Measurements from ENCODE around the gene TMEM151B. TPM values are rescaled to one million over a fixed set of nuclear protein-coding genes. Genes with fewer than 3 reads are reported as not detected.

TMEM151B gene
- total RNA-seq, 1 experiment from 2014 or later = not detected

- BruUV-seq (replicated peaks) = no TSS peak
- intact Hi-C loops (cut with micrococcal nuclease) = loop anchor here (5.0 kb wide), 1 partner anchor 37 kb away; no protein-coding TSS in a partner anchor
- no peak for TF ChIP-seq CTCF (conservative IDR thresholded peaks at IDR 0.05; ENCODE audit: low read depth, low read length)
- no peak for TF ChIP-seq EZH2 (IDR thresholded peaks at IDR 0.05; ENCODE audit: low read length, unreplicated experiment)
- TF ChIP-seq EZH2phosphoT487 (IDR thresholded peaks at IDR 0.05; ENCODE audit: borderline replicate concordance, low read length) = no peak
- Histone ChIP-seq H2AFZ (ENCODE audit: low read length) (no peak overlapping the region), H3K9me2 (replicated peaks; ENCODE audit: low read length) (no peaks in the 10 kb centered on the region), H3F3A (ENCODE audit: low read length, unreplicated experiment) (no peaks in the 10 kb centered on the region), H3K36me3 (ENCODE audit: low read depth, low read length) (no peaks in the 10 kb centered on the region), H3K79me2 (ENCODE audit: low read length) (peaks cover 24% of the 10 kb centered on the region), H3K4me3 (ENCODE audit: low read length) (no peak overlapping the region; the same call in 1 of the 2 replicates), H3K4me1 (ENCODE audit: insufficient read depth, low read length) (peaks cover 23% of the 10 kb centered on the region), H4K20me1 (ENCODE audit: low read length) (no peaks in the 10 kb centered on the region), H3K9me3 (ENCODE audit: low read length) (no peaks in the 10 kb centered on the region), H3K9ac (ENCODE audit: low read length) (no peak overlapping the region), H3K27me3 (ENCODE audit: low read length) (peaks cover 14% of the 10 kb centered on the region), H3K4me2 (ENCODE audit: low read length) (no peak overlapping the region), H3K27ac (ENCODE audit: low read length) (no peak overlapping the region)
- ATAC-seq (no peak), DNase-seq (no peak)
- POLR2A ChIA-PET (ENCODE audit: unreplicated experiment) = no interaction called here
- CTCF ChIA-PET = no interaction called here
Observed at GRCh38 chr6:44265722-44266233, 4.5 kb upstream of the TMEM151B start.

GRCh38 chr6:44266347-44266746 is 3.9 kb upstream of the TMEM151B start:
- H3K79me2 ChIP-seq (ENCODE audit: low read length) = peaks cover 24% of the 10 kb centered on the region
- no peak overlapping the region for H3K4me3 ChIP-seq (ENCODE audit: low read length)
- no peaks in the 10 kb centered on the region for H3K9me3 ChIP-seq (ENCODE audit: low read length)
- no peak for ATAC-seq
- no peak for DNase-seq
- H3K4me2 ChIP-seq (ENCODE audit: low read length) = no peak overlapping the region
- no peaks in the 10 kb centered on the region for H3K9me2 ChIP-seq (replicated peaks; ENCODE audit: low read length)
- no peak overlapping the region for H2AFZ ChIP-seq (ENCODE audit: low read length)
- H3F3A ChIP-seq (ENCODE audit: low read length, unreplicated experiment) = no peaks in the 10 kb centered on the region
- CTCF ChIA-PET = interaction anchor here (0.6 kb wide), 1 partner anchor 187 kb away, joined by 3 read pairs; no protein-coding TSS in a partner anchor
- H3K27me3 ChIP-seq (ENCODE audit: low read length) = peaks cover 19% of the 10 kb centered on the region
- peaks cover 23% of the 10 kb centered on the region for H3K4me1 ChIP-seq (ENCODE audit: insufficient read depth, low read length)
- intact Hi-C loops (cut with micrococcal nuclease) = loop anchor here (5.0 kb wide), 1 partner anchor 36 kb away; no protein-coding TSS in a partner anchor
- H4K20me1 ChIP-seq (ENCODE audit: low read length) = no peaks in the 10 kb centered on the region
- TF ChIP-seq EZH2phosphoT487 (IDR thresholded peaks at IDR 0.05; ENCODE audit: borderline replicate concordance, low read length) (no peak), EZH2 (IDR thresholded peaks at IDR 0.05; ENCODE audit: low read length, unreplicated experiment) (no peak), CTCF (conservative IDR thresholded peaks at IDR 0.05; ENCODE audit: low read depth, low read length) (no peak)
- no peak overlapping the region for H3K9ac ChIP-seq (ENCODE audit: low read length)
- BruUV-seq (replicated peaks) = no TSS peak
- no peak overlapping the region for H3K27ac ChIP-seq (ENCODE audit: low read length)
- H3K36me3 ChIP-seq (ENCODE audit: low read depth, low read length) = no peaks in the 10 kb centered on the region
- POLR2A ChIA-PET (ENCODE audit: unreplicated experiment) = no interaction called here

GRCh38 chr6:44267252-44267651 is 3.0 kb upstream of the TMEM151B start:
- H3K9ac ChIP-seq (ENCODE audit: low read length) = no peak overlapping the region
- no peaks in the 10 kb centered on the region for H3K9me2 ChIP-seq (replicated peaks; ENCODE audit: low read length)
- no peaks in the 10 kb centered on the region for H3F3A ChIP-seq (ENCODE audit: low read length, unreplicated experiment)
- intact Hi-C loops (cut with micrococcal nuclease) = loop anchor here (5.0 kb wide), 1 partner anchor 35 kb away; no protein-coding TSS in a partner anchor
- BruUV-seq (replicated peaks) = no TSS peak
- peaks cover 28% of the 10 kb centered on the region for H3K27me3 ChIP-seq (ENCODE audit: low read length)
- no peak overlapping the region for H3K27ac ChIP-seq (ENCODE audit: low read length)
- no peaks in the 10 kb centered on the region for H3K9me3 ChIP-seq (ENCODE audit: low read length)
- ATAC-seq = no peak
- no peak overlapping the region for H3K4me3 ChIP-seq (ENCODE audit: low read length)
- H3K79me2 ChIP-seq (ENCODE audit: low read length) = peaks cover 24% of the 10 kb centered on the region
- peaks cover 23% of the 10 kb centered on the region for H3K4me1 ChIP-seq (ENCODE audit: insufficient read depth, low read length)
- TF ChIP-seq EZH2phosphoT487 (IDR thresholded peaks at IDR 0.05; ENCODE audit: borderline replicate concordance, low read length) (no peak), EZH2 (IDR thresholded peaks at IDR 0.05; ENCODE audit: low read length, unreplicated experiment) (no peak), CTCF (conservative IDR thresholded peaks at IDR 0.05; ENCODE audit: low read depth, low read length) (no peak)
- CTCF ChIA-PET = interaction anchor here (0.6 to 1.9 kb wide), 2 partner anchors 72 to 186 kb away, joined by 3 to 7 read pairs; no protein-coding TSS in a partner anchor
- DNase-seq = no peak
- H2AFZ ChIP-seq (ENCODE audit: low read length) = no peak overlapping the region
- H4K20me1 ChIP-seq (ENCODE audit: low read length) = no peaks in the 10 kb centered on the region
- H3K4me2 ChIP-seq (ENCODE audit: low read length) = no peak overlapping the region
- POLR2A ChIA-PET (ENCODE audit: unreplicated experiment) = no interaction called here
- H3K36me3 ChIP-seq (ENCODE audit: low read depth, low read length) = no peaks in the 10 kb centered on the region

Measured in PC-3 (cell line).